IPS-18a (cell line): ENCODE data around the gene CROCC.
"Not testable (repeated sequence)": the region's sequence is repeated elsewhere in the genome, so short reads cannot be mapped to it uniquely, and the experiment has no call there.

ENCODE experiments used
- H3K27ac ChIP-seq: one replicate; pipeline ENCODE4 v1.5.1; 2013; ENCODE audit warnings: low read length
- H3K27me3 ChIP-seq: one replicate; pipeline ENCODE4 v1.6.1; 2013; ENCODE audit warnings: mild to moderate bottlenecking, low read length; ENCODE audit not compliant: control insufficient read depth, insufficient read depth
- H3K36me3 ChIP-seq: one replicate; pipeline ENCODE4 v1.6.1; 2013; ENCODE audit warnings: low read depth, low read length; ENCODE audit not compliant: control insufficient read depth
- H3K4me1 ChIP-seq: one replicate; pipeline ENCODE4 v1.6.1; 2013; ENCODE audit warnings: low read depth, low read length; ENCODE audit not compliant: control insufficient read depth
- H3K4me3 ChIP-seq: one replicate; pipeline ENCODE4 v1.5.1; 2013; ENCODE audit warnings: low read length
- H3K9ac ChIP-seq: one replicate; pipeline ENCODE4 v1.6.1; 2013; ENCODE audit warnings: mild to moderate bottlenecking, low read length, moderate library complexity
- H3K9me3 ChIP-seq: one replicate; pipeline ENCODE4 v1.6.1; 2013; ENCODE audit warnings: low read depth, low read length; ENCODE audit not compliant: control insufficient read depth

Gene CROCC

DNA sequence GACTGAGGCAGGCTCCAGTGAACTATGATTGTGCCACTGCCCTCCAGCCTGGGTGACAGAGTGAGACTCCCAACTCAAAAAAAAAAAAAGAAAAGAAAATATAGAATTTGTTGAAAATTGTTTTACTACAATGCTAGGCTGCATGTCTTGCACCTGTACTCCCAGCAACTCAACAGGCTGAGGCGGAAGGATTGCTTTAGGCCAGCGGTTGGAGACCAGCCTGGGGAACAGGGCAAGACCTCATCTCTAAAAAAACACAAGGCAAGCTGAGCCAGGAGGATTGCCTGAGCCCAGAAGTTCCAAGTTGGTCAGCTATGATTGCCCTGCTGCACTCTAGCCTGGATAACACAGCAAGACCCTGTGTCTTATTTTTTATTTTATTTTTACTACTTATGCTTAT, 22.7 kb upstream of the CROCC start:
- not testable (repeated sequence) for H3K27me3 ChIP-seq, H3K9me3 ChIP-seq, H3K9ac ChIP-seq, H3K27ac ChIP-seq, H3K4me3 ChIP-seq, H3K36me3 ChIP-seq
- peaks cover 16% of the 10 kb centered on the region for H3K4me1 ChIP-seq

DNA sequence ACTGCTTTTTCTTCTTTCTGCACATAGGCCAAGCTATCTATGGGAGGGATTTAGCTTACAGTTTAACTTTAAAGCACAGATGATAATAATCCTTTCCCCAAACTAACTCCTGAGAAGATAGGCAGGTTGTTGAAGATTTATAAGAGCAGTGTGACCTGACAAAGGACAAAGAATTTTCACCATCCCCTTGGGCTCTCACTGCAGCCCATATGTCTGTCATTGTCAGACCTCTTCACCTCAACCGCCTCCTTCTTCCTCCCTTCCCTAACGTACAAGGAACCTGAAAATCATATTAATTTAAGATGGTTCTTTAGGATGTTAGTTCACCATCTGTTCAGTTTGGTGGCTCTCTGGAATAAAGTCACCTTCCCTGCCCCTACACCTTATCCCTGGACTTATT, 21.0 kb upstream of the CROCC start:
- Histone ChIP-seq H3K4me3 (no peak overlapping the region), H3K9me3 (no peaks in the 10 kb centered on the region), H3K36me3 (no peaks in the 10 kb centered on the region), H3K27ac (no peak overlapping the region), H3K4me1 (peaks cover 22% of the 10 kb centered on the region), H3K27me3 (no peaks in the 10 kb centered on the region), H3K9ac (no peak overlapping the region)

DNA sequence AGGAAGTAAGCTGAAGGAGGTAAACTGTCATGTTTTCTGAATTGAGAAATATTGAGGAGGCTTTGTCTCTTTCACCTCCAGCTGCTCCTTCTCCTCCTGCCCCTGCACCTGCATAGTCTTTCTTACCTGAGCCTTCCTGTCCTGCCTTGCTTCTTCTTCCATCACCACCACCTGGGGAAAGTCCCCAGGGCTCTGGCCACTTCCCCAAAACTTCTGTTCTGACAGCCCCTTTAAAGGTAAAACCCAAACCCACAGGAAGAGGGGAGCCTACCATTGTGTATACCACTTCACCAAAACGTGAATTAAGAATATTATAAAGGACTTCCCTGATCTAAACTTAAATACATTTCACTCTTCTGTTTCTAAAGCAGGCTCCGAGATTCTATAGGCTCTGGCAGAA, 20.4 kb upstream of the CROCC start:
- H3K27me3 ChIP-seq, H3K9ac ChIP-seq, H3K27ac ChIP-seq, H3K9me3 ChIP-seq, H3K36me3 ChIP-seq, H3K4me3 ChIP-seq: not testable (repeated sequence)
- peaks cover 24% of the 10 kb centered on the region for H3K4me1 ChIP-seq

DNA sequence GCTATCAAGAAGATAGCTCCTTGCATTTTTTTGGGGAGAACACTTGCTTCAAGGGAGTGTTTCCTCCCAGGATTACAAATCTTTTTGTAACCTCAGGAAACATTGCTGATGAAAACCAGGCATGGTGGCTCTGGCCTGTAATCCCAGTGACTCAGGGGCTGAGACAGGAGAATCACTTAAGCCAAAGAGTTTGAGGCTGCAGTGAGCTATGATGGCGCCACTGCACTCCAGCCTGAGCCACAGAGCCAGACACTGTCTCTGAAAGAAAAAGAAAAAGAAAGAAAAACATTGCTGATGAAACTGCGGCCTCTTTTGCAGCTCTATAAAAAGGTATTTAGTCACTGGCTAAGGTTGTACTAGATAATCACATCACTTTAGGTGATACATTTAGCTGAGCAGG, 18.7 kb upstream of the CROCC start:
- no peak overlapping the region for H3K9ac ChIP-seq
- H3K4me3 ChIP-seq = no peak overlapping the region
- H3K4me1 ChIP-seq = peaks cover 19% of the 10 kb centered on the region
- H3K36me3 ChIP-seq = no peaks in the 10 kb centered on the region
- no peaks in the 10 kb centered on the region for H3K27me3 ChIP-seq
- no peak overlapping the region for H3K27ac ChIP-seq
- no peaks in the 10 kb centered on the region for H3K9me3 ChIP-seq

DNA sequence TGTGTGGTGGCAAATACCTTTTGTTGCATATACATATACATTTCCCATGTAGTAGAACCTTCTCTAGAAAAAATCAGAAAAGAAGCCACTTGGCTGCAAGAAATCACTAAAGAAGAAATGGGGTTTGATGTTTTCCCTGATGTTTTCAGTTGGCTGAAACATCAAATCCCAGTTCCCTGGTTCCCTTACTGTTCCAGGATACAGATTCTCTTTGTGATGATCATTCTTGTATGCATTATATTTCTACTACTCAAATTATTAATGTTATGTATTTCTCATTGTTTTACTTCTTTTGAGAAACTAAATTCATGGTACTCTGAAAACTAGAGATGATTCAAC, 18.3 kb upstream of the CROCC start:
- Histone ChIP-seq H3K36me3 (no peaks in the 10 kb centered on the region), H3K27me3 (no peaks in the 10 kb centered on the region), H3K4me3 (peak overlapping the region; percentile 73), H3K4me1 (peaks cover 19% of the 10 kb centered on the region), H3K27ac (no peak overlapping the region), H3K9ac (peak overlapping the region; percentile 93), H3K9me3 (no peaks in the 10 kb centered on the region)

DNA sequence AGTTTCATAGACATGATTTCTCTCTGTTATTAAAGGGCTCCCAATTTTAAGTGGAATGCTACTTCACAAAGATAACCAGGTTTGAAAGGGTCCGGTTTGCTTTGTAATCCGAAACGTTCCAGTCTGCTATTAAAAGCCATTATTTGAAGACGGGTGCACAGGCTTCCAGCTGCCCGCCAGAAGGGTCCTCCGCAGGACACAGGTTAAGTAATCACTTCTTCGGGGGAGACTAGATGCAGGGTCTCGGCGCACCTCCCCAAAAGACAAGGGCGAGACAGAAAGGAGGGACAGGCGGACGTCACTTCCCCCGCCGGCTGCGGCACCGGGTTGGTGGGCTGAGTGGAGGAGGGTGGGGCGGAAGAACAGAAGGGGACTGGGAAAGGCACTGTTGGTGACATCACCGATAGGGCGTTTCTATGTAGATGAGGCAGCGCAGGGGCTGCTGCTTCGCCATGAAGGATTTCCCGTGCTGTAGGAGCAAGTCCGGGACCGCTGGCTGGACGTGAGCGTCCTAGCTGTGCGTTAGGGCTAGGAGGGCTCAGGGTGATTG, 17.1 kb upstream of the CROCC start:
- Histone ChIP-seq H3K4me3 (peak overlapping the region; percentile 73), H3K9me3 (no peaks in the 10 kb centered on the region), H3K27me3 (no peaks in the 10 kb centered on the region), H3K27ac (peak overlapping the region; percentile 99), H3K36me3 (no peaks in the 10 kb centered on the region), H3K9ac (peak overlapping the region; percentile 93), H3K4me1 (peaks cover 19% of the 10 kb centered on the region)

DNA sequence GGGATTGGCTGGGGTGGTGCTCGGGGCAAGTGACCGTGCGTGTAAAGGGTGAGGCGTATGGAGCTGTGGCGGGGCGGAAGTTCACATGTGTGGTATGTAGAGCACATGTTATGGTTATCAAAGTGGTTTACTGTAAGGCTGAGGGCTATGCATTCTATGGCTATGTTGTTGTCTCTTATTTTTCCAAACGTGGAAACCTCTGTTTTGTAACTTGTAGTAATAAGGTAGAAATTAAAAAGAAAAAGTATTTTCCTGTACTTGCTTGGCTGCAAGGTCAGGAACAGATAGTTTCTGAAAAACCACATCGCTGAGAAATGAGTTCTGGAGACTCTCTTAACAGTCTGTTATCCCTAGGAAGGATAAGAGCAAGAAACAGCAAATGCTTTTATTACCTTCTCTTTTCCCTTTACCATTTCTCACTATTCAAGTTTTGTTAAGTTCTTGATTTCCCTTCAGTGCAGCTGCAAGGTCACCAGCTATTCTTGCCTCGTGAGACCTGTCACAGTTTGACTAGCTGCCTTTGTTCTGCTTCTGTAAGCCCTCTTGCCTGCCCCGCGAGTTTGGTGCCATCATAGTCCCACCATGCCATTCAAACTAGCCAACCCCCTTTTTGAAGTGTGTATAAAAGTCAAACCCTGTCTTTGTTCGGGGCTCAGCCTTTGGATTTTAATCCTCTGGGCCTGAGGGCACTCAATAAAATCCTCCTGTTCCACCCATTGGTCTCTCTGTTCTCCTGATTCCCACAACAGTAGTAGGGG, 16.4 kb upstream of the CROCC start:
- Histone ChIP-seq H3K9me3 (no peaks in the 10 kb centered on the region), H3K27ac (peak overlapping the region; percentile 99), H3K4me3 (peak overlapping the region; percentile 73), H3K9ac (peak overlapping the region; percentile 93), H3K27me3 (no peaks in the 10 kb centered on the region), H3K4me1 (peaks cover 19% of the 10 kb centered on the region), H3K36me3 (no peaks in the 10 kb centered on the region)

DNA sequence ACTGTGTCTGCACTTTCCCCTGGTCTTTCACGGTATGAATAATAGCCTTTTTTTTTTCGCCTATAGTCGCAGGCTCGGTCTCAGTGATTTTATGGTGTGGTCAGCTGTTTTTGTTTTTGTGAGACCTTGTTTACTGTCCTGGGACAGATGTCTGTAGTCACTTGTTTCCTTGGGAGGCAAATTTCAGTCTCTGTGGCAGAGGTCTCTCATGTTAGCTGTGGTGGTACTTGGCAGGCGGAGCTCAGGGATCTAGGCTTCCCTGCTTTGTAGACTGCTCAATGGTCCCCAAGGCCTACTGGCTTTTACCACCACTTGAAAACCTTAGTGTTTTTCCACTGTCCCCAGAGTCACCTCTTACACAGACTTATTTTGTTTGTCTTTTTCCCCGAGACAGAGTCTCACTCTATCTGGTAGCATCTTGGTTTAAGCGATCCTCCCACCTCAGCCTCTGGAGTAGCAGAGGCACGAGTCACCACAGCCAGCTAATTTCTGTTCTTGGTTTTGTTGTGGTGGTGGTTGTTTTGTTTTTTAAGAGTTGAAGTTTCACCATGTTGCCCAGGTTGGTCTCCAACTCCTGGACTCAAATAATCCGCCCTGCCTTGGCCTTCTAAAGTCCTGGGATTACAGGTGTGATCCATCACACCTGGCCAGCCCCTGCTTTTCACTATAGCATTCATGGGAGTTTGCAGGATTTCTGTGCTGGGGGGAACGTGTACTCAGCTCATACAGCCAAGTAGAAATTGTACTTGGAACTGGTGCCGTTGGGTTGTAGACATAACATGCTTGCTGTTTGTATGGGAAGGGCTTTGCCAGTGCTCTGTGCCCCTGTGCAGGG, 15.6 kb upstream of the CROCC start:
- no peak overlapping the region for H3K9ac ChIP-seq
- no peak overlapping the region for H3K27ac ChIP-seq
- H3K27me3 ChIP-seq = no peaks in the 10 kb centered on the region
- peaks cover 19% of the 10 kb centered on the region for H3K4me1 ChIP-seq
- H3K9me3 ChIP-seq = no peaks in the 10 kb centered on the region
- no peaks in the 10 kb centered on the region for H3K36me3 ChIP-seq
- H3K4me3 ChIP-seq = no peak overlapping the region

DNA sequence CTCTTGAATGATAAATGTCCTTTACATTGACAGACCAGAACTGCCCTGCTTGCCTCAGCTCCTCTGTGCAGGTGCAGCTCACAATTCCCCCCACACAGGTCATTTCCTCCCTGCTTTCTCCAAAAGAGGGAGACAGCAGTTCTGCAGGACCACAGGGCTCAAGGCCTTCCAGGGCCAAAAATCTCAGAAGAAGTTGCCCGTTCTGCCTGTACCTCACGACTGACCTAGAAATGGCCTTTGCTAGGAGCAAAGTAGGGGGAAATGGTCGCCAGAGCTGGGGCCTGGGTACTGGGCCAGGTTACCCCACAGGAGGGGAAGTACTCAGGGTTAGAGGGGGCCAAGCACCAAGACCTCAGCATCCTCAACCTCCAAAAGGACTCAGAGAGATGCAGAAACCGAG, 14.9 kb upstream of the CROCC start:
- Histone ChIP-seq H3K4me1 (peaks cover 19% of the 10 kb centered on the region), H3K9ac (no peak overlapping the region), H3K36me3 (no peaks in the 10 kb centered on the region), H3K9me3 (no peaks in the 10 kb centered on the region), H3K27ac (no peak overlapping the region), H3K4me3 (no peak overlapping the region), H3K27me3 (no peaks in the 10 kb centered on the region)

DNA sequence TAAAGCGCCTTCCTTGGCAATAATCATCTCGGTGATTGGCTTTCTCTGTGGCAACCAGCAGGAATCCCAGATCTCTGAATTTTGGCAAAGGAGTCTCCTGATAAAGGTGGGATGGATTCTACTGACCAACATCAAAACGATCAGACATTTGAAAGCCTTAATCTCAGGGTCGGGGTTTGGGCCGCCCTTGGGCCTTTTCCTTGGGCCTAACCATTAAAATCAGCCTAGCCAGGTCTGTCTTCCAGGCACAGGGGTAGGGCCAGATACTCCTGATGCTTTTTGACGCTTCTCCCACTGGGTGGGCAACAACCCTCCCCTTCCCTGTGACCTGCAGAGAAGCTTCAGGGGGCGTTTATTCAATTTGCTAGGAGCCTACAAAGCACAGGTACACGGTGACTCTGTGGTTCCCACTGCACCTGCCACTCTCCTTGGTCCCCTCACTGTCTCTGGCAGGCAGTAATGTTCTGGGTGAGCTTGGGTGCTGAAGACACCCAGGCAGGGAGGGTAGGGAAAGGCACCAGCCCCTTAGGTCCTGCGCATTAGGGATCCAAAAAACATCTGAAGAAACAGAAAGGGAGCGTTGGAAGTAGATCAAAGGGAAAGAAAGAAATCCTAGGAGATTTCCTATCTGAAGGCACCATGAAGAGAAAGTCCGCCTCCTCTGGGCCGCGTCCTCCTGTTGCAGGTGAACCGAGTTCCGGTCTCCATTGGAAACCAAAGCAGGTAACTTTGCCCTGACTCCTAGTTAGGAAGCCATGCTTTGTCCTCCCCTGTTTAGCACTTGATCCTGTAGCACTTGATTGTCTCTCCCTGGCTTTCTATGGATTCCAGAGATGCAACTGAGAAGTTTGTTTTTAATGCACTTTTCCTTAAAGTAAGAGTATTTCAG, 13.6 kb upstream of the CROCC start:
- Histone ChIP-seq H3K4me1 (peaks cover 18% of the 10 kb centered on the region), H3K36me3 (no peaks in the 10 kb centered on the region), H3K4me3 (no peak overlapping the region), H3K9me3 (no peaks in the 10 kb centered on the region), H3K27me3 (no peaks in the 10 kb centered on the region), H3K9ac (no peak overlapping the region), H3K27ac (no peak overlapping the region)
